GM23338 (cell line): Measurements from ENCODE around the gene NFE2L3.
"Not testable (repeated sequence)": the region's sequence is repeated elsewhere in the genome, so short reads cannot be mapped to it uniquely, and the experiment has no call there.

Experiments
- EZH2 ChIP-seq: fragments of 200-600 bp; sonication (generic); IDR thresholded peaks from one replicate; pipeline ENCODE4 v1.8.0; 2017; ENCODE audit warnings: antibody characterized with exemption, mild to moderate bottlenecking, low read depth; ENCODE audit not compliant: unreplicated experiment
- EZH2phosphoT487 ChIP-seq: fragments of 200-600 bp; sonication (generic); IDR thresholded peaks from one replicate; pipeline ENCODE4 v1.8.1; 2018; ENCODE audit warnings: antibody characterized with exemption; ENCODE audit not compliant: unreplicated experiment
- JUNB ChIP-seq: IDR thresholded peaks from one replicate; pipeline ENCODE4 v1.6.1; 2016; ENCODE audit warnings: antibody characterized with exemption; ENCODE audit not compliant: unreplicated experiment
- POLR2AphosphoS5 ChIP-seq: IDR thresholded peaks from 2 replicates; pipeline ENCODE4 v1.6.1; 2016; ENCODE audit warnings: antibody characterized with exemption, low read depth
- TF ChIP-seq, protein P1 (sequence below), 2 experiments: fragments of 200-600 bp in 1 of 2; sonication (generic) in 1 of 2; conservative IDR thresholded peaks; 2 replicates each; pipeline versions ENCODE4 v1.5.1 to v1.6.1; 2016 to 2017; ENCODE audit warnings: antibody characterized with exemption in 2 of 2, low read depth in 2 of 2, mild to moderate bottlenecking in 2 of 2, moderate library complexity in 1 of 2

DNA sequence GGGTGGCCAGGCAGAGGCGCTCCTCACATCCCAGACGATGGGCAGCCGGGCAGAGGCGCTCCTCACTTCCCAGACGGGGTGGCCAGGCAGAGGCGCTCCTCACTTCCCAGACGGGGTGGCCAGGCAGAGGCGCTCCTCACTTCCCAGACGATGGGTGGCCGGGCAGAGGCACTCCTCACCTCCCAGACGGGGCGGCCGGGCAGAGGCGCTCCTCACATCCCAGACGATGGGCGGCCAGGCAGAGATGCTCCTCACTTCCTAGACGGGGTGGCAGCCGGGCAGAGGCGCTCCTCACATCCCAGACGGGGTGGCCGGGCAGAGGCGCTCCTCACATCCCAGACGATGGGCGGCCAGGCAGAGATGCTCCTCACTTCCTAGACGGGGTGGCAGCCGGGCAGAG, 24.7 kb downstream of the NFE2L3 start:
- TF ChIP-seq, protein P1, sequence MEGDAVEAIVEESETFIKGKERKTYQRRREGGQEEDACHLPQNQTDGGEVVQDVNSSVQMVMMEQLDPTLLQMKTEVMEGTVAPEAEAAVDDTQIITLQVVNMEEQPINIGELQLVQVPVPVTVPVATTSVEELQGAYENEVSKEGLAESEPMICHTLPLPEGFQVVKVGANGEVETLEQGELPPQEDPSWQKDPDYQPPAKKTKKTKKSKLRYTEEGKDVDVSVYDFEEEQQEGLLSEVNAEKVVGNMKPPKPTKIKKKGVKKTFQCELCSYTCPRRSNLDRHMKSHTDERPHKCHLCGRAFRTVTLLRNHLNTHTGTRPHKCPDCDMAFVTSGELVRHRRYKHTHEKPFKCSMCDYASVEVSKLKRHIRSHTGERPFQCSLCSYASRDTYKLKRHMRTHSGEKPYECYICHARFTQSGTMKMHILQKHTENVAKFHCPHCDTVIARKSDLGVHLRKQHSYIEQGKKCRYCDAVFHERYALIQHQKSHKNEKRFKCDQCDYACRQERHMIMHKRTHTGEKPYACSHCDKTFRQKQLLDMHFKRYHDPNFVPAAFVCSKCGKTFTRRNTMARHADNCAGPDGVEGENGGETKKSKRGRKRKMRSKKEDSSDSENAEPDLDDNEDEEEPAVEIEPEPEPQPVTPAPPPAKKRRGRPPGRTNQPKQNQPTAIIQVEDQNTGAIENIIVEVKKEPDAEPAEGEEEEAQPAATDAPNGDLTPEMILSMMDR (conservative IDR thresholded peaks at IDR 0.05; ENCODE audit: low read depth in 2 of 2) = not testable (repeated sequence)
- not testable (repeated sequence) for TF ChIP-seq POLR2AphosphoS5, JUNB, EZH2phosphoT487, EZH2
